Liver (tissue), 3 donors: Measurements from ENCODE around the gene SARDH.

Experiments used
- RAD21 ChIP-seq, 2 donors: IDR thresholded peaks; 2 replicates each; pipeline ENCODE4 v1.6.1; 2016; ENCODE audit warnings: antibody characterized with exemption in 2 of 2, mild to moderate bottlenecking in 2 of 2
- TAF1 ChIP-seq: conservative IDR thresholded peaks from 2 replicates; pipeline ENCODE4 v1.6.1; 2016; ENCODE audit warnings: antibody characterized with exemption, mild to moderate bottlenecking
- TF ChIP-seq, protein P1 (sequence below): fragments of 150-350 bp; IDR thresholded peaks from 2 replicates; pipeline ENCODE4 v1.5.1; 2017; ENCODE audit warnings: improper control_type of control experiment, low read depth, low read length; ENCODE audit not compliant: missing input control
- donor health status: healthy.
- donor health status: healthy.

DNA sequence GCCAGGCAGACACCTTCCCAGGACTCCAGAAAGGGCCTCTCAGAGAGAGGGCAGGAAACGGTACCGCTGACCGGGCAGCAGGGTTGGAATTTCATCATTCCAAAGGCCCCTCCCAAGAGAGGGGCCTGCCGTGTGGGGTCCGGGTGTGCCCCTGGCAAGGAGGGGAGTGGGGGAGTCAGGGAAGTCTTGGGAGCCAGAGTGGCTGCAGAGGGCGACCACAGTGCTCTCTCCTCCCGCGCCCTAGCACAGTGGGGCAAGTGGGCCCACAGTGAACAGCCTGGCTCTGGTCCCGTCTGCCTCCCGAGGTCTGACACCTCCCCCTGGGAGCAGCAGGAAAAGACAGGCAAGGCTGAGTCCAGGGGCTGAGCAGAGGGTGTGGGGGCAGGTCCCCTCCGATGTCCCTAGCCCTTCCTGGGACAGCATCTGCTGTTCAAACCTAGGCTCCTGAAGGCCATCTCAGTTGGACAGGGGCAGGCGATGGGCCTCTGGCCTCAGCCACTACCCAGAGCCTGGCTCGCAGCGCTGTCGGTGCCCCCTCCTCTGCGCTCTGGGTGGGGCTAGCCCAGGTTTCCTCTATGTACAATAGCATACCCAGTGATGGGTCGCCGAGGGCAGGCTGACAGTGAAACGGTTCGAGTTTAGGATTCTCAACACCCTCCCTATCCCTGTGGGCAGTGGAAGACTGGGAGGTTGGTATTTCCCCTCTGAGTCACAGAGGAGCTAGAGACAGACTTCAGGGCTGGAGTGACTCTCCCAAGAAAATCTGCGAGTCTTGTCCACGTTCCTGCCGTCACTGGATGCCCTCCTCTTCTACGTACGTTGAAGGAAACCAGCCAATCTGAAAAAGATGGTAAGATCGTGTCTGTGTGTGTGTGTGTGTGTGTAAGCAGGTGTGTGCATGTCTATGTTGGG, 25.4 kb upstream of the SARDH start:
- no peak for TF ChIP-seq TAF1
- TF ChIP-seq, protein P1, sequence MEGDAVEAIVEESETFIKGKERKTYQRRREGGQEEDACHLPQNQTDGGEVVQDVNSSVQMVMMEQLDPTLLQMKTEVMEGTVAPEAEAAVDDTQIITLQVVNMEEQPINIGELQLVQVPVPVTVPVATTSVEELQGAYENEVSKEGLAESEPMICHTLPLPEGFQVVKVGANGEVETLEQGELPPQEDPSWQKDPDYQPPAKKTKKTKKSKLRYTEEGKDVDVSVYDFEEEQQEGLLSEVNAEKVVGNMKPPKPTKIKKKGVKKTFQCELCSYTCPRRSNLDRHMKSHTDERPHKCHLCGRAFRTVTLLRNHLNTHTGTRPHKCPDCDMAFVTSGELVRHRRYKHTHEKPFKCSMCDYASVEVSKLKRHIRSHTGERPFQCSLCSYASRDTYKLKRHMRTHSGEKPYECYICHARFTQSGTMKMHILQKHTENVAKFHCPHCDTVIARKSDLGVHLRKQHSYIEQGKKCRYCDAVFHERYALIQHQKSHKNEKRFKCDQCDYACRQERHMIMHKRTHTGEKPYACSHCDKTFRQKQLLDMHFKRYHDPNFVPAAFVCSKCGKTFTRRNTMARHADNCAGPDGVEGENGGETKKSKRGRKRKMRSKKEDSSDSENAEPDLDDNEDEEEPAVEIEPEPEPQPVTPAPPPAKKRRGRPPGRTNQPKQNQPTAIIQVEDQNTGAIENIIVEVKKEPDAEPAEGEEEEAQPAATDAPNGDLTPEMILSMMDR = no peak
- no peak for TF ChIP-seq RAD21 (IDR thresholded peaks at IDR 0.05)
